Astrocyte of the cerebellum (primary cell): ENCODE data around the gene ADD2.
A peak's percentile ranks its signal among the peaks of the same experiment; 100 is the strongest.

Experiments used
- DNase-seq: peaks from one replicate; pipeline ENCODE4 v3.0.0-alpha.2; 2011; ENCODE audit warnings: low read depth
- H3K4me3 ChIP-seq: 2 replicates; pipeline ENCODE4 v1.5.1; 2011; ENCODE audit warnings: mild to moderate bottlenecking, low read depth, low read length, moderate library complexity
- CTCF ChIP-seq: IDR thresholded peaks from 2 replicates; pipeline ENCODE4 v1.5.1; 2012; ENCODE audit warnings: low read length, low read depth, moderate library complexity, mild to moderate bottlenecking; ENCODE audit errors: missing control alignments
- in situ Hi-C: cut with HindIII; loops from 2 replicates; pipeline ENCODE4 v1.10.0; 2017; ENCODE audit warnings: low sequenced_read_pairs

ADD2 gene

GRCh38 chr2:70772486-70773155 lies 4.6 kb upstream of the ADD2 start:
- no peak for DNase-seq
- TF ChIP-seq CTCF, result no peak
- in situ Hi-C loops, result no loop called here
- no peak overlapping the region for H3K4me3 ChIP-seq

- in situ Hi-C loops, result no loop called here
- H3K4me3 ChIP-seq, result no peak overlapping the region
- DNase-seq, result no peak
- no peak for TF ChIP-seq CTCF
Observed at GRCh38 chr2:70771446-70771845, 3.4 kb upstream of the ADD2 start.

GRCh38 chr2:70769450-70769849 lies 1.4 kb upstream of the ADD2 start:
- DNase-seq, result no peak
- no peak for TF ChIP-seq CTCF
- H3K4me3 ChIP-seq, result no peak overlapping the region
- in situ Hi-C loops, result no loop called here

- no peak for TF ChIP-seq CTCF
- no peak overlapping the region for H3K4me3 ChIP-seq
- in situ Hi-C loops, result no loop called here
- DNase-seq, result no peak
Observed at GRCh38 chr2:70768590-70769085, 638 bp upstream of the ADD2 start.

GRCh38 chr2:70767079-70767698 lies 811 bp downstream of the ADD2 start:
- TF ChIP-seq CTCF, result no peak
- DNase-seq, result no peak
- H3K4me3 ChIP-seq, result peak overlapping the region; percentile 46
- in situ Hi-C loops, result no loop called here

- in situ Hi-C loops, result no loop called here
- no peak for DNase-seq
- no peak for TF ChIP-seq CTCF
- H3K4me3 ChIP-seq, result peak overlapping the region; percentile 46
Observed at GRCh38 chr2:70766357-70767078, 1.5 kb downstream of the ADD2 start.
